Activated CD4-positive, CD25-positive, alpha-beta regulatory T cell (primary cell): ENCODE results near the gene KCTD17.
A peak's percentile ranks its signal among the peaks of the same experiment; 100 is the strongest.

Experiments used
- DNase-seq, 4 experiments: peaks; one replicate each; lab custom pipeline; 2025; lab: John Stamatoyannopoulos, UW

Gene KCTD17

GRCh38 chr22:37079158-37079557, 27.6 kb downstream of the KCTD17 start:
- DNase-seq: no peak

- DNase-seq: peak; percentile 33 to 67 (median 60)
Observed at GRCh38 chr22:37079668-37080171, 28.2 kb downstream of the KCTD17 start.

GRCh38 chr22:37080438-37080837, 28.9 kb downstream of the KCTD17 start:
- DNase-seq: no peak

GRCh38 chr22:37080838-37081237, 29.3 kb downstream of the KCTD17 start:
- no peak for DNase-seq

- DNase-seq: peak in 1 of 4 experiments; percentile 20
Observed at GRCh38 chr22:37082251-37082873, 30.8 kb downstream of the KCTD17 start.

GRCh38 chr22:37083914-37084313, 32.4 kb downstream of the KCTD17 start:
- DNase-seq: no peak

GRCh38 chr22:37084385-37084784, 32.8 kb downstream of the KCTD17 start:
- no peak for DNase-seq

GRCh38 chr22:37086184-37086583, 34.6 kb downstream of the KCTD17 start:
- DNase-seq: no peak

GRCh38 chr22:37088108-37088605, 36.6 kb downstream of the KCTD17 start:
- no peak for DNase-seq

- no peak for DNase-seq
Observed at GRCh38 chr22:37088750-37089408, 37.3 kb downstream of the KCTD17 start.

- DNase-seq: no peak
Observed at GRCh38 chr22:37089434-37089833, 37.9 kb downstream of the KCTD17 start.

GRCh38 chr22:37090920-37091695, 39.6 kb downstream of the KCTD17 start:
- no peak for DNase-seq

GRCh38 chr22:37091994-37092393, 40.5 kb downstream of the KCTD17 start:
- DNase-seq: no peak

- DNase-seq: no peak
Observed at GRCh38 chr22:37092997-37093396, 41.5 kb downstream of the KCTD17 start.

- no peak for DNase-seq
Observed at GRCh38 chr22:37094239-37094638, 42.7 kb downstream of the KCTD17 start.

GRCh38 chr22:37095113-37095512, 43.6 kb downstream of the KCTD17 start:
- DNase-seq: peak in 2 of 4 experiments; percentile 27 to 44

- no peak for DNase-seq
Observed at GRCh38 chr22:37097346-37097745, 45.8 kb downstream of the KCTD17 start.

- DNase-seq: no peak
Observed at GRCh38 chr22:37098976-37099591, 47.5 kb downstream of the KCTD17 start.

GRCh38 chr22:37100589-37101127, 49.1 kb downstream of the KCTD17 start:
- DNase-seq: no peak

GRCh38 chr22:37101311-37102066, 49.9 kb downstream of the KCTD17 start:
- no peak for DNase-seq

GRCh38 chr22:37103151-37103550, 51.6 kb downstream of the KCTD17 start:
- DNase-seq: no peak
